DND-41 (cell line): ENCODE data around the gene FOXP1.

Experiments
- CTCF ChIP-seq: IDR thresholded peaks from 2 replicates; pipeline ENCODE4 v1.5.1; 2012; ENCODE audit warnings: borderline replicate concordance, low read length, moderate library complexity, mild to moderate bottlenecking; ENCODE audit not compliant: poor library complexity, severe bottlenecking; ENCODE audit errors: extremely low read depth
- EZH2 ChIP-seq: IDR thresholded peaks from 3 replicates; pipeline ENCODE4 v1.6.1; 2012; ENCODE audit warnings: borderline replicate concordance, low read depth, mild to moderate bottlenecking, moderate library complexity, low read length, inconsistent platforms; ENCODE audit not compliant: severe bottlenecking

- no peak for TF ChIP-seq CTCF
- TF ChIP-seq EZH2, result no peak
These were observed 392.5 kb downstream of the FOXP1 start for GRCh38 chr3:71191031-71191482.
